Left ventricle myocardium inferior (tissue), 1 donor: ENCODE measurements around the gene RBM11. TPM values are rescaled to one million over a fixed set of nuclear protein-coding genes. Genes with fewer than 3 reads are reported as not detected.

Experiments
- DNase-seq: peaks from one replicate; pipeline ENCODE4 v3.0.0-alpha.2; 2020
- H3K27ac ChIP-seq: fragments of 200-600 bp; replicated peaks from 2 replicates; pipeline ENCODE4 v1.8.0; 2021
- H3K27me3 ChIP-seq: fragments of 200-600 bp; 2 replicates; pipeline ENCODE4 v1.8.0; 2021; ENCODE audit warnings: low read depth
- H3K36me3 ChIP-seq: fragments of 200-600 bp; 2 replicates; pipeline ENCODE4 v1.8.0; 2021
- H3K4me1 ChIP-seq: fragments of 200-600 bp; 2 replicates; pipeline ENCODE4 v1.8.0; 2021
- H3K4me3 ChIP-seq: fragments of 200-600 bp; 2 replicates; pipeline ENCODE4 v1.8.0; 2021; ENCODE audit warnings: mild to moderate bottlenecking, moderate library complexity
- H3K9me3 ChIP-seq: fragments of 200-600 bp; replicated peaks from 2 replicates; pipeline ENCODE4 v1.8.0; 2021
- intact Hi-C: fragments of 100-400 bp; cut with micrococcal nuclease; formaldehyde crosslinking; loops from one replicate; pipeline ENCODE4 v1.11.0; 2022
- total RNA-seq: library from RNA; stranded (reverse); fragmentation: NEBNext Ultra II Directional; extraction: Animal tissue kit (Norgen Biotek cat#: 25700); gene quantifications from one replicate; pipeline ENCODE4 v1.2.1, GENCODE V29; 2021
- TF ChIP-seq, protein P1 (sequence below): fragments of 200-600 bp; IDR thresholded peaks from 2 replicates; pipeline ENCODE4 v1.8.0; 2021; ENCODE audit warnings: antibody characterized with exemption, mild to moderate bottlenecking, borderline replicate concordance
- donor health status: DM: no; HTN: yes; CAD: no; lungs with severe emphysema.

RBM11 gene
- total RNA-seq, 1 donor from 2014 or later: 0.30 TPM

GRCh38 chr21:14243461-14243860, 27.5 kb downstream of the RBM11 start:
- H3K27ac ChIP-seq: no peak overlapping the region
- DNase-seq: no peak
- TF ChIP-seq, protein P1, sequence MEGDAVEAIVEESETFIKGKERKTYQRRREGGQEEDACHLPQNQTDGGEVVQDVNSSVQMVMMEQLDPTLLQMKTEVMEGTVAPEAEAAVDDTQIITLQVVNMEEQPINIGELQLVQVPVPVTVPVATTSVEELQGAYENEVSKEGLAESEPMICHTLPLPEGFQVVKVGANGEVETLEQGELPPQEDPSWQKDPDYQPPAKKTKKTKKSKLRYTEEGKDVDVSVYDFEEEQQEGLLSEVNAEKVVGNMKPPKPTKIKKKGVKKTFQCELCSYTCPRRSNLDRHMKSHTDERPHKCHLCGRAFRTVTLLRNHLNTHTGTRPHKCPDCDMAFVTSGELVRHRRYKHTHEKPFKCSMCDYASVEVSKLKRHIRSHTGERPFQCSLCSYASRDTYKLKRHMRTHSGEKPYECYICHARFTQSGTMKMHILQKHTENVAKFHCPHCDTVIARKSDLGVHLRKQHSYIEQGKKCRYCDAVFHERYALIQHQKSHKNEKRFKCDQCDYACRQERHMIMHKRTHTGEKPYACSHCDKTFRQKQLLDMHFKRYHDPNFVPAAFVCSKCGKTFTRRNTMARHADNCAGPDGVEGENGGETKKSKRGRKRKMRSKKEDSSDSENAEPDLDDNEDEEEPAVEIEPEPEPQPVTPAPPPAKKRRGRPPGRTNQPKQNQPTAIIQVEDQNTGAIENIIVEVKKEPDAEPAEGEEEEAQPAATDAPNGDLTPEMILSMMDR: no peak
- H3K9me3 ChIP-seq: no peaks in the 10 kb centered on the region
- peaks cover 3% of the 10 kb centered on the region for H3K27me3 ChIP-seq
- H3K4me1 ChIP-seq: no peaks in the 10 kb centered on the region
- no peak overlapping the region for H3K4me3 ChIP-seq
- H3K36me3 ChIP-seq: no peaks in the 10 kb centered on the region
- intact Hi-C loops: no loop called here

- no peaks in the 10 kb centered on the region for H3K36me3 ChIP-seq
- TF ChIP-seq, protein P1: no peak
- DNase-seq: no peak
- no peak overlapping the region for H3K27ac ChIP-seq
- H3K4me1 ChIP-seq: no peaks in the 10 kb centered on the region
- intact Hi-C loops: no loop called here
- H3K27me3 ChIP-seq: peaks cover 6% of the 10 kb centered on the region
- no peaks in the 10 kb centered on the region for H3K9me3 ChIP-seq
- H3K4me3 ChIP-seq: no peak overlapping the region
Observed at GRCh38 chr21:14243874-14244273, 27.9 kb downstream of the RBM11 start.

GRCh38 chr21:14244911-14245310, 29.0 kb downstream of the RBM11 start:
- Histone ChIP-seq H3K36me3 (no peaks in the 10 kb centered on the region), H3K27me3 (peaks cover 6% of the 10 kb centered on the region), H3K27ac (no peak overlapping the region), H3K4me3 (no peak overlapping the region), H3K9me3 (no peaks in the 10 kb centered on the region), H3K4me1 (no peaks in the 10 kb centered on the region)
- TF ChIP-seq, protein P1: no peak
- no peak for DNase-seq
- intact Hi-C loops: no loop called here

DNA sequence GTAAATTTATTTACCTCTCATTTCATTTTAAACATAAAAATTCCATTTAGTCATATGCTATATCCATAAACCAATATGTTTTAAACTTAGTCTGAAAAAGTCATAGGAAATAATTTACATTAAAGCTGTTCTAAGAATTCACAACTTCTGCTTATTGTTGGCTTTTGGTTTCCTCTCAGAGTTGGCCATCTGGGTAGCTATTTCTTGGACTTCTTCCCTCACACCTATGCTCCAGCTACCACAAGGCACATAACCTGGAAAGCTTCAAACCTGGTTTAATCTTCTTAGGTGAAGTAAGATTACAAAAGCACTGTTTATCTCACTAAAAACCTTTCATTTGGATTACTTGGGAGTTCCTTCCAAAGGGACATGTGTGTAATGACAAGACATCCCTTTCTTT, 29.8 kb downstream of the RBM11 start:
- TF ChIP-seq, protein P1: no peak
- Histone ChIP-seq H3K4me1 (no peaks in the 10 kb centered on the region), H3K27me3 (peaks cover 9% of the 10 kb centered on the region), H3K4me3 (no peak overlapping the region), H3K36me3 (no peaks in the 10 kb centered on the region), H3K9me3 (no peaks in the 10 kb centered on the region), H3K27ac (no peak overlapping the region)
- intact Hi-C loops: no loop called here
- DNase-seq: no peak

DNA sequence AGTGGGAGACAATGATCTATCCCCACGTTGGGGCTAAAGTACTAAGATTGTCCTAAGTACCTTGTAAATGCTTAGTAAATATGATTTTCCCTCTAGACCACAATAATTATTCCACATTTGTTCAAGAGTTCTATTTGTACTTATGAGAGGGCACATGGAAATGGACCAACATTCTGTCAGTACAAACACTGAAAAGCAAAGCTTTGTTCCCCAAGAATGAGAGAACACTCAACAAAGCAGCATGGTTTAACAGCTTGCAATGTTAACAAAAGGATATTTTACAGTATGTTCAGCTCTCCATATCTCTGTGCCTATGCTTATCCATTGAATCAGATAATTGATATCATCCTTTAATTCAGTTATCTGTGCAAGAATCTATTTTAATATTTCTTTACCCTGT, 35.4 kb downstream of the RBM11 start:
- DNase-seq: no peak
- Histone ChIP-seq H3K4me1 (no peaks in the 10 kb centered on the region), H3K27me3 (peaks cover 12% of the 10 kb centered on the region), H3K36me3 (no peaks in the 10 kb centered on the region), H3K27ac (no peak overlapping the region), H3K9me3 (no peaks in the 10 kb centered on the region), H3K4me3 (no peak overlapping the region)
- TF ChIP-seq, protein P1: no peak
- intact Hi-C loops: loop anchor here (10.0 kb wide), 1 partner anchor 1343 kb away; no protein-coding TSS in a partner anchor
